ENCODE results near the gene KCNMB1.

KCNMB1 gene

GRCh38 chr5:170330568-170331054, 58.6 kb downstream of the KCNMB1 start:
- H3K36me3 ChIP-seq (ENCODE audit: low read length) = no peaks in the 10 kb centered on the region
- H3K27ac ChIP-seq (ENCODE audit: low read depth, low read length) = no peak overlapping the region
- no peaks in the 10 kb centered on the region for H3K9me2 ChIP-seq (replicated peaks; ENCODE audit: insufficient read depth, low read length)
- H2AFZ ChIP-seq (ENCODE audit: low read depth, low read length, severe bottlenecking) = peak overlapping the region; percentile 86
- H3K27me3 ChIP-seq (ENCODE audit: low read length) = no peaks in the 10 kb centered on the region
- no peaks in the 10 kb centered on the region for H3K79me2 ChIP-seq (ENCODE audit: insufficient read depth, low read length)
- TF ChIP-seq CTCF (IDR thresholded peaks at IDR 0.05; ENCODE audit: insufficient read depth, low read length, poor library complexity, severe bottlenecking) = no peak
- TF ChIP-seq EZH2phosphoT487 (conservative IDR thresholded peaks at IDR 0.05; ENCODE audit: low read length) = no peak
- no peaks in the 10 kb centered on the region for H3K9me3 ChIP-seq (ENCODE audit: insufficient read depth, low read length)
- no peaks in the 10 kb centered on the region for H3F3A ChIP-seq (ENCODE audit: insufficient read depth)
- no peak overlapping the region for H3K4me3 ChIP-seq (ENCODE audit: insufficient read depth, low read length, poor library complexity, severe bottlenecking)
- H4K20me1 ChIP-seq (ENCODE audit: low read depth, low read length) = no peaks in the 10 kb centered on the region
- no peak overlapping the region for H3K9ac ChIP-seq (ENCODE audit: low read length)
- peak overlapping the region; percentile 36 for H3K4me2 ChIP-seq (ENCODE audit: low read depth, low read length, poor library complexity, severe bottlenecking)

DNA sequence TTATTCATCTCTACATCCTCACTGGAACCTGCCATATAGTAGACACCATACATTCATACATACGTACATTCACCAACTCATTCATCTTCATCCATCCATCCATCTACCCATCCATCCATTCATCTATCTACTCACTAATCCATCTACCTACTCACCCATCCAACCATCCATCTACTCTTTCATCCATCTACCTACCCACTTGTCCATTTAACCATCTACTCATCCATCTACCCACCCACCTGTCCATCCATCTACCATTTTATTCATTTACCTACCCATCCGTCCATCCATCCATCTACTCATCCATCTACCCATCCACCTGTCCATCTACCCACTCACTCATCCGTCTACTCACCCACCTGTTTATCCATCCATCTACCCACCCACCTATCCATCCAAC, 59.6 kb downstream of the KCNMB1 start:
- Histone ChIP-seq H3K27me3 (ENCODE audit: low read length) (no peaks in the 10 kb centered on the region), H3K36me3 (ENCODE audit: low read length) (no peaks in the 10 kb centered on the region), H3K9ac (ENCODE audit: low read length) (no peak overlapping the region), H3K4me3 (ENCODE audit: insufficient read depth, low read length, poor library complexity, severe bottlenecking) (no peak overlapping the region), H3K9me3 (ENCODE audit: insufficient read depth, low read length) (no peaks in the 10 kb centered on the region), H3K79me2 (ENCODE audit: insufficient read depth, low read length) (no peaks in the 10 kb centered on the region), H2AFZ (ENCODE audit: low read depth, low read length, severe bottlenecking) (no peak overlapping the region), H3K9me2 (replicated peaks; ENCODE audit: insufficient read depth, low read length) (no peaks in the 10 kb centered on the region), H3K27ac (ENCODE audit: low read depth, low read length) (no peak overlapping the region), H3K4me2 (ENCODE audit: low read depth, low read length, poor library complexity, severe bottlenecking) (no peak overlapping the region), H4K20me1 (ENCODE audit: low read depth, low read length) (no peaks in the 10 kb centered on the region), H3F3A (ENCODE audit: insufficient read depth) (no peaks in the 10 kb centered on the region)
- TF ChIP-seq EZH2phosphoT487 (conservative IDR thresholded peaks at IDR 0.05; ENCODE audit: low read length) = no peak
- TF ChIP-seq CTCF (IDR thresholded peaks at IDR 0.05; ENCODE audit: insufficient read depth, low read length, poor library complexity, severe bottlenecking) = no peak

- Histone ChIP-seq H3K9ac (ENCODE audit: low read length) (no peak overlapping the region), H3K79me2 (ENCODE audit: insufficient read depth, low read length) (no peaks in the 10 kb centered on the region), H3F3A (ENCODE audit: insufficient read depth) (no peaks in the 10 kb centered on the region), H3K36me3 (ENCODE audit: low read length) (no peaks in the 10 kb centered on the region), H3K9me3 (ENCODE audit: insufficient read depth, low read length) (no peaks in the 10 kb centered on the region), H3K4me3 (ENCODE audit: insufficient read depth, low read length, poor library complexity, severe bottlenecking) (no peak overlapping the region), H3K4me2 (ENCODE audit: low read depth, low read length, poor library complexity, severe bottlenecking) (no peak overlapping the region), H3K9me2 (replicated peaks; ENCODE audit: insufficient read depth, low read length) (no peaks in the 10 kb centered on the region), H4K20me1 (ENCODE audit: low read depth, low read length) (no peaks in the 10 kb centered on the region), H2AFZ (ENCODE audit: low read depth, low read length, severe bottlenecking) (no peak overlapping the region), H3K27me3 (ENCODE audit: low read length) (no peaks in the 10 kb centered on the region), H3K27ac (ENCODE audit: low read depth, low read length) (no peak overlapping the region)
- TF ChIP-seq CTCF (IDR thresholded peaks at IDR 0.05; ENCODE audit: insufficient read depth, low read length, poor library complexity, severe bottlenecking) = no peak
- TF ChIP-seq EZH2phosphoT487 (conservative IDR thresholded peaks at IDR 0.05; ENCODE audit: low read length) = no peak
Measured at GRCh38 chr5:170327829-170328228, 61.3 kb downstream of the KCNMB1 start.

Data from SU-DHL-6 (cell line).